Measurements from ENCODE around the gene SLC31A2. TPM values are rescaled to one million over a fixed set of nuclear protein-coding genes. Genes with fewer than 3 reads are reported as not detected.

Gene SLC31A2
- total RNA-seq, 2 experiments from 2014 or later, result 4.8 to 5.4 TPM

GRCh38 chr9:113137196-113138168 is 13.3 kb upstream of the SLC31A2 start:
- no peak for TF ChIP-seq CTCF (IDR thresholded peaks at IDR 0.05)
- intact Hi-C loops (cut with DNase I, micrococcal nuclease), result no loop called here
- Histone ChIP-seq H3K27me3 (ENCODE audit: control insufficient read depth in 1 of 2, insufficient read depth in 2 of 2, low read length in 2 of 2) (peaks cover 0 to 4% of the 10 kb centered on the region in 2 experiments), H3K36me3 (ENCODE audit: insufficient read depth, low read length) (no peaks in the 10 kb centered on the region), H3K4me3 (ENCODE audit: low read length) (no peak overlapping the region), H3K4me1 (ENCODE audit: insufficient read depth, low read length) (no peaks in the 10 kb centered on the region), H3K27ac (ENCODE audit: low read depth in 1 of 2, low read length in 2 of 2) (no peak overlapping the region), H3K9me3 (ENCODE audit: control insufficient read depth in 1 of 2, insufficient read depth in 1 of 2, low read length in 2 of 2) (no peaks in the 10 kb centered on the region)
- no peak for ATAC-seq (ENCODE audit: poor library complexity)
- POLR2A ChIA-PET, result interaction anchor here (1.1 kb wide), 1 partner anchor 13 kb away, joined by 3 read pairs; the partner anchor contains the start of gene SLC31A2
- DNase-seq, result no peak
- Mint-ChIP-seq H3K4me1 (ENCODE audit: low read depth) (no peaks in the 10 kb centered on the region), H3K27me3 (peaks cover 14% of the 10 kb centered on the region), H3K27ac (no peak overlapping the region), H3K9me3 (peaks cover 9% of the 10 kb centered on the region), H3K36me3 (ENCODE audit: low read depth) (no peaks in the 10 kb centered on the region), H3K4me3 (no peak overlapping the region)
- CTCF ChIA-PET, result no interaction called here

GRCh38 chr9:113138760-113139159 is 12.0 kb upstream of the SLC31A2 start:
- H3K27ac Mint-ChIP-seq, result no peak overlapping the region
- H3K9me3 ChIP-seq (ENCODE audit: control insufficient read depth in 1 of 2, insufficient read depth in 1 of 2, low read length in 2 of 2), result peaks cover 0 to 3% of the 10 kb centered on the region in 2 experiments
- no peak for DNase-seq
- peaks cover 4 to 8% of the 10 kb centered on the region in 2 experiments for H3K27me3 ChIP-seq (ENCODE audit: control insufficient read depth in 1 of 2, insufficient read depth in 2 of 2, low read length in 2 of 2)
- no peak for TF ChIP-seq CTCF (IDR thresholded peaks at IDR 0.05)
- no peak overlapping the region for H3K27ac ChIP-seq (ENCODE audit: low read depth in 1 of 2, low read length in 2 of 2)
- no peaks in the 10 kb centered on the region for H3K4me1 ChIP-seq (ENCODE audit: insufficient read depth, low read length)
- ChIA-PET POLR2A (no interaction called here), CTCF (no interaction called here)
- no peaks in the 10 kb centered on the region for H3K36me3 Mint-ChIP-seq (ENCODE audit: low read depth)
- intact Hi-C loops (cut with DNase I, micrococcal nuclease), result no loop called here
- no peak overlapping the region for H3K4me3 ChIP-seq (ENCODE audit: low read length)
- ATAC-seq (ENCODE audit: poor library complexity), result no peak
- peaks cover 27% of the 10 kb centered on the region for H3K27me3 Mint-ChIP-seq
- H3K4me1 Mint-ChIP-seq (ENCODE audit: low read depth), result no peaks in the 10 kb centered on the region
- no peak overlapping the region for H3K4me3 Mint-ChIP-seq
- no peaks in the 10 kb centered on the region for H3K36me3 ChIP-seq (ENCODE audit: insufficient read depth, low read length)
- peaks cover 9% of the 10 kb centered on the region for H3K9me3 Mint-ChIP-seq

GRCh38 chr9:113139225-113139829 is 11.5 kb upstream of the SLC31A2 start:
- Histone ChIP-seq H3K4me3 (ENCODE audit: low read length) (no peak overlapping the region), H3K27me3 (ENCODE audit: control insufficient read depth in 1 of 2, insufficient read depth in 2 of 2, low read length in 2 of 2) (peaks cover 4 to 11% of the 10 kb centered on the region in 2 experiments)

More at GRCh38 chr9:113139225-113139829, 11.5 kb upstream of the SLC31A2 start:
- Mint-ChIP-seq H3K36me3 (ENCODE audit: low read depth) (no peaks in the 10 kb centered on the region), H3K4me1 (ENCODE audit: low read depth) (no peaks in the 10 kb centered on the region), H3K9me3 (peaks cover 9% of the 10 kb centered on the region), H3K27ac (no peak overlapping the region), H3K4me3 (no peak overlapping the region), H3K27me3 (peaks cover 30% of the 10 kb centered on the region)
- ChIA-PET CTCF (no interaction called here), POLR2A (no interaction called here)
- intact Hi-C loops (cut with DNase I, micrococcal nuclease), result no loop called here
- no peak for TF ChIP-seq CTCF (IDR thresholded peaks at IDR 0.05)
- H3K4me1 ChIP-seq (ENCODE audit: insufficient read depth, low read length), result no peaks in the 10 kb centered on the region
- H3K9me3 ChIP-seq (ENCODE audit: control insufficient read depth in 1 of 2, insufficient read depth in 1 of 2, low read length in 2 of 2), result peaks cover 0 to 3% of the 10 kb centered on the region in 2 experiments
- H3K27ac ChIP-seq (ENCODE audit: low read depth in 1 of 2, low read length in 2 of 2), result no peak overlapping the region
- ATAC-seq (ENCODE audit: poor library complexity) (no peak), DNase-seq (no peak)
- no peaks in the 10 kb centered on the region for H3K36me3 ChIP-seq (ENCODE audit: insufficient read depth, low read length)

All from CD4-positive, alpha-beta T cell (primary cell).